Inflammatory macrophage treated with lipopolysaccharide for 1 hour (primary cell): ENCODE results near the gene ICOSLG.
"Not testable (repeated sequence)": the region's sequence is repeated elsewhere in the genome, so short reads cannot be mapped to it uniquely, and the experiment has no call there.

Source experiments
- DNase-seq, 2 donors: peaks; one replicate each; pipeline ENCODE4 v3.0.0-alpha.2; 2020 to 2022

ICOSLG gene, protein sequence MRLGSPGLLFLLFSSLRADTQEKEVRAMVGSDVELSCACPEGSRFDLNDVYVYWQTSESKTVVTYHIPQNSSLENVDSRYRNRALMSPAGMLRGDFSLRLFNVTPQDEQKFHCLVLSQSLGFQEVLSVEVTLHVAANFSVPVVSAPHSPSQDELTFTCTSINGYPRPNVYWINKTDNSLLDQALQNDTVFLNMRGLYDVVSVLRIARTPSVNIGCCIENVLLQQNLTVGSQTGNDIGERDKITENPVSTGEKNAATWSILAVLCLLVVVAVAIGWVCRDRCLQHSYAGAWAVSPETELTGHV

DNA sequence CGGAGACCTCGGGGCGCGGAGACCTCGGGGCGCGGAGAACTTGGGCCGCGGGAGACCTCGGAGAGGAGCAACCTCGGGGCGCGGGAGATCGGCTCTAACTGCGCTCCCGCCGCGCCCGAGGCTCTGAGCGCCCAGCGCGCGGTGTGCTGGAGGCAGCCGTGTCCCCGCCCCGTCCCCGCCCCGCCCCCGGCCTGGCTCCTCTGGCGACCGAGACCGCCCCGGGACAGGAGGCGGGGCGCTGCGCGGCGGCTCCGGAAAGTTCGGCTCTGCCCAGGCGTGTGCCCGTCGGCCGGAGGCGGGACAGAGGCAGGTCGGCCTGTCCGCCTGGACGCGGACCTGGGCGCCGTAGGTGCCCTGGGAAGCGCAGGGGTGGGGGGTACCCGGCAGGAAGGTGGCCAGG lies at the start of gene ICOSLG:
ICOSLG (minus strand) TSS at position 102 of the 400 bp plus-strand sequence. CDS start 126 bp downstream, outside the sequence.
- not testable (repeated sequence) for DNase-seq

DNA sequence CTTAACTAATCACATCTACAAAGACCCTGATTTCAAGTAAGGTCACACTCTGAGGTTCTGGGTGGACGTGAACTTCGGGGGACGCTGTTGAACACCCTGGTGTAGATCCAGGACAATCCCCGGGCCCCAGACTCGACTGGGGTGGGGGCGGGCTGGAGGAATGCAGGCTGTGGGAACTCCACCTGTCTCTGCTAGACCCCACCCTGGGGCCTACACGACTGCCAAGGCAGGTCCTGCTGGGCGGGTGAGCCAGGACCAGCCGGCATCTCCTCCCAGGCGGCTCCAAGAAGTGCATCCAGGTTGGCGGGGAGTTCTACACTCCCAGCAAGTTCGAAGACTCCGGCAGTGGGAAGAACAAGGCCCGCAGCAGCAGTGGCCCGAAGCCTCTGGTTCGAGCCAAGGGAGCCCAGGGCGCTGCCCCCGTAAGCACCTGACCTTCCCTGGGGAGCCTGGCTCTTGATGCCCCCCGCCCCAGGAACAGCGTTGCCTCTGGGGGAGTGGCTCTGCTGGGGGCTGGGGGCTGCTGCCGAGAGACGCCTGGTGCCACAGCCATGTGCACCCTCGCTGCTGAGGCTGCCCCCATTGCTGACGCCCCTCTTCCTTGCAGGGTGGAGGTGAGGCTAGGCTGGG lies 48.8 kb upstream of the ICOSLG start:
- DNase-seq = no peak

DNA sequence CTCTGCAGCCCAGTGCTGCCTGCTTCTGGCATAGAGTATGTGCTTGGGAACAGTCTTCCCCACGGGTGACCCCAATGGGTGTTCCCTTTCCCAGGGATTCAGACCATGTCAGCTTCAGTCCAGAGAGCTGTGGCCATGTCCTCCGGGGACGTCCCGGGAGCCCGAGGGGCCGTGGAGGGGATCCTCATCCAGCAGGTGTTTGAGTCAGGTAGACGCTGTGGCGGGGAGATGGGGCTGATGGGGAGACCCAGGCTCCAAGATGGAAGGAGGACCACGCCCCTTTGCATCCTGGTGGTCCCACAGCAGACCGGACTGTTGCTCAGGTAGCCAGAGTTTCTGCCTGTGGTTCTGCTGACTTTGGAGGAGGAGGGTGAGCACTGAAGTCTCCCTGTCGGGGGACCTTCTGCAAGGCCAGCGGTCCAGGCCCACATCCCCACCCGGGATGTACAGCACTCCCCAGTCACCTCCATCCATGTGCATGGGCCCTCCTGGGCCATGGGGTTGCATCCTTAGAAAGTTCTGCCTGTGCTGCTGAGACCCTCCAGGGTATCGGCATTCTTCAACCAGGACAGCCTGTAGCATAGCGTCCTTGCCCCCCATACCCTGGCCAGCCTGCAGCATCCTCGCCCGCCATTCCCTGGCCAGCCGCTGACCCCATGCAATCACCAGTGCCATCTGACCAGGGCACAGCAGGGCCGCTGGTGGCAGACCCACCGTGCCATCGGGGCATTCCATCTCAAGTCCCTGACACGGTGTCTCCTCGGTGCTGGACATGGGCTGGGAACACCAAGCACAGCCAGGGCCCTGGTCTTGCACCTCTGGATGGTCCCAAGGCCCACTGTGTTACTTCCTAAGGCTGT lies 47.7 kb upstream of the ICOSLG start:
- DNase-seq = no peak

DNA sequence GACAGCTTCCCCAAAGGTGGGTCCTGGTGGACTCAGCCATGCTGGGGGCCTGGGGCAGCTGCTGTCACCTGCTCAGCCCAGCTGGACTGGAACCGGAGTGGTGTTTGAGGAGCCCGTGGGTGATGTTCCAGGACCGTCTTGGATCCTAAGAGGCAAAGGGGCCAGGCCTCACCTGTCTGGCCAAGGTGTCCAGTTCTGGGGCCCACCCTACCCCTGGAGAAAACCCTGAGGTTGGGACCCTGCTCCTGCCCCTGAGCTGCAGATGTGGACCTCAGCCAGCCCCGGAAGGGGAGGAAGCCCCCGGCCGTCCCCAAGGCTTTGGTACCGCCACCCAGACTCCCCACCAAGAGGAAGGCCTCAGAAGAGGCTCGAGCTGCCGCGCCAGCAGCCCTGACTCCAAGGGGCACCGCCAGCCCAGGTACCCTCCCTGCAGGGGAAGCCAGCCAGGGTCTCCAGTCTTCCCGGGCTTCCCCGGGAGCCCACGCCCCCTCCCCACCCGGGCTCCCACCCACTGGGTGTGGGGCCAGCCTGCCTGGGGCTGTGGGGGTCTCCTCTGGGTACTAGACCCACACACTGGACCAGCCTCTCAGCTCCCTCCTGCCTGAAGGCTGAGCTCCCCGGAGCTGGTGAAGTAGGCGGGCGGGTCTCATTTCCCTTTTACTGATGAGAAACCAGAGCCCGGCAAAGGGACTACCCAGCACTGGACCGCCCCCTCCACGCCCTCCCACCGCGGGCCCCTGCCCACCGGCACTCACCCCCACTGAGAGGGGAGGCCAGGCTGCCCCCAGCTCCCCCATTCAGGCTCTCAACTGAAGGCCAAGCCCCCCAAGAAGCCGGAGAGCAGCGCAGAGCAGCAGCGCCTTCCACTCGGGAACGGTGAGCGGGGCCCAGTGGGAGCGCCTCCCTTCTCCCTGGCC lies 46.2 kb upstream of the ICOSLG start:
- DNase-seq = peak in 1 of 2 donors; percentile 34

DNA sequence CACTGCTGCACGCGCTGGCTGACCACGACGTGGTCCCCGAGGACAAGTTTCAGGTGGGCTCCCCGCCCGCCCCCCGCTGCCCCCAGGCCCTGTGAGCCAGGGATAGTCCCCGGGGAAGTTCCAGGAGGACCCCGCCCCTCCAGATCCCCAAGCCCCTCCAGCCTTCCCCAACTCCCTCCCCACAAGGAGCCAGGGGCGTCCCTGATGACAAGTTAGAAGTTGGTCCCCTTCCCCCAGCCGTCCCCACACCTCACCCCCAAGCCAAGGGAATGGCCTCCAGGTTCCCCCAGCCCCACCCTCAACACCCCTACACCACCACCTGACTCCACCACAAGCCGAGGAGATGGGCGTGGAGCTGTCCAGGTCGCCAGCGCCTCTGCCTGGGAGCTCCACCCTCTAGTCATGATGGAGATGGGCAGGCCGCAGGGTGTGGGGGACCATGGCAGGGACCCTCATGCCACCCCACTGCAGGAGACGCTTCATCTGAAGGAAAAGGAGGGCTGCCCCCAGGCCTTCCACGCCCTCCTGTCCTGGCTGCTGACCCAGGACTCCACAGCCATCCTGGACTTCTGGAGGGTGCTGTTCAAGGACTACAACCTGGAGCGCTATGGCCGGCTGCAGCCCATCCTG lies 45.5 kb upstream of the ICOSLG start:
- no peak for DNase-seq

DNA sequence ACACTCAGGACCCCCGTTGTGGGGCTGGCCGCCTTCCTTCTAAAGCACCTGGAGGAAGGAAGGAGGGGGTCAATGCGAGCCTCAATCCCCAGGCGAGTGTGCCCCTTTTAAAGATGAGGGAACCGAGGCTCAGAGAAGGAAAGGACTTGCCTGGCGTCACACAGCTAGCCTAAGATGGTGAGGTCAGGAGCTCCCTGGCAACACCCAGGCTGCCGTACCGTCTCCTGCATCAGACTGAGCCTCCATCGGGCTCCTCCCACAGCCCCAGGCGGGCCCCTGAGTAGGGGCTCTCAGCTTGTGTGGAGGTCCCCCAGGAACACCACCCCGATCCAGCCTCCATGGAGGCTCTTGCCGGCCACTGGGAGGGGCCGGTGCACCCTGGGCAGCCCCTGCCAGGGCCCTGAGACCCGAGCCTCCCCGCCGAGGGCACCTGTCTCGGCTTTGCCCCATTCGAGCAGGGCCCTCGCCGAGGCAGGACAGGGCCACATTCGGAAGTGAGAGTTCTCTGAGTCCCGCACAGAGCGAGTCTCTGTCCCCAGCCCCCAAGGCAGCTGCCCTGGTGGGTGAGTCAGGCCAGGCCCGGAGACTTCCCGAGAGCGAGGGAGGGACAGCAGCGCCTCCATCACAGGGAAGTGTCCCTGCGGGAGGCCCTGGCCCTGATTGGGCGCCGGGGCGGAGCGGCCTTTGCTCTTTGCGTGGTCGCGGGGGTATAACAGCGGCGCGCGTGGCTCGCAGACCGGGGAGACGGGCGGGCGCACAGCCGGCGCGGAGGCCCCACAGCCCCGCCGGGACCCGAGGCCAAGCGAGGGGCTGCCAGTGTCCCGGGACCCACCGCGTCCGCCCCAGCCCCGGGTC lies 44.6 kb upstream of the ICOSLG start, which contains the start of gene AIRE:
AIRE (plus strand) TSS at position 739 of the 855 bp plus-strand sequence. CDS start 131 bp downstream, outside the sequence.
- no peak for DNase-seq

DNA sequence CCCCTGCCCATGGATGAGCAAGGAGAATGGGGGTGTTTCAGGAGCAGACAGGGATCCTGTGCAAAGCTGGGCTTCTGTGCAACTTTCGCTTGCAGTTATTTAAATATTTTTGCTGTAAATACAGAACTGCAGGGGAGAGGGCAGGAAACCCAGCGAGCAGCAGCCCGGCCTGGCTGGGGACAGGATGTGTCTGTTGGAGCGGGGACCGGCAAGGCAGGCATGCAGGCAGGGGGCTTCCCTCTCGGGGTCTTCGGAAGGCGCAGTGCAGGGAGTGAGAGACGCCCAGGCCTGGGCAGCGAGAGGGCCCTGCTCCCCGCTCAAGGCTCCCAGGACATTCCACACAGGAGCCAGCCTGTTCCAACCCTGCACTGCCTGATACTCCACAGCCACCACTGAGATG lies 43.2 kb upstream of the ICOSLG start:
- DNase-seq = no peak

DNA sequence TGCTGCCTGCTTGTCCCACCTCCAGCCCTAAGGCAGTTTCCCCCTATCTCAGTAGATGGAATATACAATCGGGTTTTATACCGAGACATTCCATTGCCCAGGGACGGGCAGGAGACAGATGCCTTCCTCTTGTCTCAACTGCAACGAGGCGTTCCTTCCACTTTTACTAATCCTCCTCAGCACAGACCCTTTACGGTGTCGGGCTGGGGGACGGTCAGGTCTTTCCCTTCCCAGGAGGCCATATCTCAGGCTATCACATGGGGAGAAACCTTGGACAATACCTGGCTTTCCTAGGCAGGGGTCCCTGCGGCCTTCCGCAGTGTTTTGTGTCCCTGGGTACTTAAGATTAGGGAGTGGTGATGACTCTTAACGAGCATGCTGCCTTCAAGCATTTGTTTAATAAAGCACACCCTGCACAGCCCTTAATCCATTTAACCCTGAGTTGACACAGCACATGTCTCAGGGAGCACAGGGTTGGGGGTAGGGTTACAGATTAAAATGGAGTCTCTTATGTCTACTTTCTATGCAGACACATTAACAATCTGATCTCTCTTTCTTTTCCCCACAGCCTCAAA lies 42.6 kb upstream of the ICOSLG start:
- DNase-seq = not testable (repeated sequence)

DNA sequence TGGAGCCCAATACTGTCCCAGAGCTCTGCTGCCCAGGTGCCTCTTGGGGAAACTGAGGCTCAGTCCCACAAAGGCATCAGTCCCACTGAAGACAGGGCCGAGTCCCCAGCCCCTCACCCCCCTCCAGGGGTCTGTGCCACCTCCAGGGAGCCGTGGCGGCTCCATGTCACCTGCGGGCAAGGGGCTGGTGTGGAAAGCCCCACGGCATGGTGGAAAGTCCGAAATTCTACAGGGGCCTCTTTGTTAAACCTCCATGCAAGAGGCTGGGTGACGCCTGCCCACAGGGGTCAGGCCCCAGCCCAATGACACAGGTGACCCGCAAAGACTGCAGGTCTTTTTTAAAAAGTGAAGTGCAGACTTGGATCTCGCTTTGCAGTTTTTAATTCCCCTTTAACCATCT lies 41.6 kb upstream of the ICOSLG start:
- DNase-seq = no peak

DNA sequence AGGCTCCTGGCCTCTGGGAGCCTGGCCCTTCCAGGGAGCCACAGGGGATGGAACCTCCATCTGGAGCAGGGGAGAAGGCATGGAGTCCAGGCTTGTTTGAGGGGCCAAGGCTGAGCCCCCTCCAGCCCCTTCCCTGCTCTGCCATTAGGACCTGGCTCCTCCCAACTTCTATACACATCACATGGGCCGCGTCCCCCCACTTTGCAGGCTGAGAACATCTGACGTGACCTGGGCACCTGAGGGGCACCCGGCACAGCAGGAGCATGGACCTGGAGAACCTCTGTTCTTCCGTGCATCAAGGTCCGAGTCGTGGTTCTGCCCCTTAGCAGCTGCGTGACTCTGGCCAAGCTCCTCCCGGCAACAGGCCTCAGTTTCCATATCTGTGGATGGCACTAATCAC lies 41.1 kb upstream of the ICOSLG start:
- DNase-seq = no peak

DNA sequence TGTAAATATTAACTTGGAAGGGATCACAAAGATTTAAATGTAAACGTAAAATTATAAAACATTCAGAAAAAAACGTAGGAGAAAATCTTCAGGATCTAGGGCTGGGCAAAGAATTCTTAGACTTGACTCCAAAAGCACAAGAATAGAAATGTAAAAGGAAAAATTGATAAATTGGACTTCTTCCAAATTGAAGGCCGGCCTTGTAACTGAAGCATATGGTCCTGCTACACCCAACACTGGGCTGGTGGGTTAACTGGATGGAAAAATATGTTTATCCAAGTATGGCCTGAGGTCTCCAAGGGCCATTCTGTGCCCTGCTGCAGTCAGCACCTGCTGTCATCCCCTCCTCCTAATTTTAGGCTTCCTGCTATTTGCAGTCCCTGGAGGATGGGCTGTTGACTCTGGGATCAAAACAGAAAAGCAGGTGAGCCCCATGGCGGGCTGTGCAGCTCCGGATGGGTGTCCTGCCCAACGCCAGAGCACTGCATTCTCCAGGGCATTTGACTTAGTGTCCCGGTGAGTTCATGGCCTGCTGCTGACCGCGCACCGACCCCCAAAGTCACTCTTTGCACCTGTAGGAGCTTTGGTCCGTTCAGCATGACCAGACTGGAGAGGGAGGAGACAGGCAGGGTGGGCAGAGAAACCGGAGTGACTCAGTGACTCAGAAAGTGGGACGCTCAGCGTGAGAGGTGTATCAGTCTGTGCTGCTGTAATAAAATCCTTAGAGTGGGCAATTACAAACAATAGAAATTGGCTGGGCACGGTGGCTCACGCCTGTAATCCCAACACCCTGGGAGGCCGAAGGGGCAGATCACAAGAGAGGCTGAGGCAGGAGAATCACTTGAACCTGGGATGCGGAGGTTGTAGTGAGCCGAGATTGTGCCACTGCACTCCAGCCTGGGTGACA lies 38.9 kb upstream of the ICOSLG start:
- DNase-seq = no peak

DNA sequence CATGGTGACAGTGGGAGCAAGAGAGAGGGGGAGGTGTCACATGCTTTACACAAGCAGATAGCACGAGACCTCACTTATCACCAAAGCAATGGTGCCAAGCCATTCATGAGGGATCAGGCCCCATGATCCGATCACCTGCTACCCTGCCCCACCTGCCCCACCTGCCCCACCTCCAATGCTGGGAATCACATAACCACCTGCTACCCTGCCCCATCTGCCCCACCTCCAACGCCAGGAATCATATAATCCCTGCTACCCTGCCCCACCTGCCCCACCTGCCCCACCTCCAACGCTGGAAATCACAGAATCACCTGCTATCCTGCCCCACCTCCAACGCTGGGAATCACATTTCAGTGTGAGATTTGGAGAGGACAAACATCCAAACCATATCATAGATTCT lies 34.3 kb upstream of the ICOSLG start:
- DNase-seq = no peak

DNA sequence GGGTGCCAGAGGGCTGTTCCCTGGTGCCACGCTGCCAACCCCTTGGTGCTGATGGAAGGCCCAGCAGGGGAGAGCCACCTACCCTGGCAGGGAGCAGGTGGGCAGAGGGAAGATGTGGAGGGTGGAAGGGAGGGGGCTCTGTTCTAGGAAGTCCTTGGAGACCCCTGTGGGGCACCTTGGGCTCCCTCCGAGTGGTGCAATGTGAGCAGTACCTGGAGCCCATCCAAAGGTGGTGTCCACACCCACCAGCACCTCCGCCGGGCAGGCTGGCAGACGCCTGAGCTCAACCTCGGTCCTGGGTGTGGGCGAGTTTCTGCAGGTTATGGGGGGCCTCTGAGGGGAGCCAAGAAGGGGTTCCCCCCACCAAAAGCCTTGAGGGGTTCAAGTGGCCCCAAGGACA lies 32.3 kb upstream of the ICOSLG start:
- DNase-seq = no peak

DNA sequence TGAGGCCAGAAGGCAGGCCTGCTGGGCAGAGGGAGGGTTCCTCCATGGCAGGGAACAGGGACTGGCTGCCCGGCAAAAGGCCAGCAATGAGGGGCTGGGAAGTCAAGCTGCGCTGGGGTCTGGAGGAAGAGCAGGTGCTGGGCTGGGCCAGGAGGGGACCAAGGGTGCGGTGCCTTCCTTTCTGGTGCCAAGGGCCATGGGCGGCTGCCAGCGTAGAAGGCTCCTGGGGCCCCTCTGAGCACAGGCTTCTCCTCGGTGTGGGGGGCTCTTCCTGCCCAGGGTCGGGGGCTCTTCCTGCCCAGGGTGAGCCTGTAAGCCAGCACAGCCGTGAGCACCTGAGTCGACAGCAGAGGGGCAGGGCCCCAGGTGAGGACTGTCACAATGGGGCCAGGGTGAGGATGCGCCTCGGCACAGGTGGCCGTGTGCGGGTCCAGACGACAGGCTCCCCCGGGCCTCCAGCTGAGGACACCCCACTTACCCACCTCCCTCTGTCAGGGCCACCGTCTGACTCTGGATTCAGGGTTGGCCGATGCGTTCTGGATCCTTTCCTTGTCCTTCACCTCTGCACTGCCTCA lies 31.6 kb upstream of the ICOSLG start:
- DNase-seq = no peak

DNA sequence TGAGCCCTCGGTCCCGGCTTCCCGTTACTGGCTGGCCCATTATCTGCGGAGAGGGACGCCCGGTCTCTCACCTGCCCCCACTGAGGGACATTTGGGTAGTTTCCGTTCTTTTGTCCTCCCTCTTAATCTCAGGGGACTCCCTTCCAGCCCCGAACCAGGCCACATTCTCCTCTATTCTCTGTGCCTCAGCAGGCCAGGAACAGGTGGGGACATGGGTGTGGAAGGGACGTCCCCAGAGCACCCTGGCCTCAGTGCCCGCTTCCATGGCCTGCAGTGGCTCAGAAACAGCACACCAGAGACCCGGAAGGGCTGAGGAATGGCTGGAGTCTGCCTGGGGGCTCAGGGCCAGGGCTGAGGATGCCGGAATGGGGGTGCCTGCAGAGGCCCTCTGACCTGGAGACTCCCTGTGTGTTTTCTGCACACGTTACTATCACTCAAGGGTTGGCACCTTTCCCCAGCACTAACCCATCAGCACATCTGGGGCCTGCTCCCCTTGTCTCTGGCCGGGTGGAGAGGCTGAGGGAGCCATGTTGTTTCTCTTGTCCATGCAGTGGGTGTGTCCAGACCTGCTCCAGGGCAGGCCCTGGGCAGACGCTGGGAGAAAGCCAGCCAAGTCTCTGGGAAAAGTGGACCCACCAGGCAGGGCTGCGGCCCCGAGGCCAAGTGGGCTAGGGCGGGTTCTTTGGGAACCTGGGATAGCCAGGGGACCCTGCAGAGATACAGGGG lies 31.0 kb upstream of the ICOSLG start:
- DNase-seq = no peak

DNA sequence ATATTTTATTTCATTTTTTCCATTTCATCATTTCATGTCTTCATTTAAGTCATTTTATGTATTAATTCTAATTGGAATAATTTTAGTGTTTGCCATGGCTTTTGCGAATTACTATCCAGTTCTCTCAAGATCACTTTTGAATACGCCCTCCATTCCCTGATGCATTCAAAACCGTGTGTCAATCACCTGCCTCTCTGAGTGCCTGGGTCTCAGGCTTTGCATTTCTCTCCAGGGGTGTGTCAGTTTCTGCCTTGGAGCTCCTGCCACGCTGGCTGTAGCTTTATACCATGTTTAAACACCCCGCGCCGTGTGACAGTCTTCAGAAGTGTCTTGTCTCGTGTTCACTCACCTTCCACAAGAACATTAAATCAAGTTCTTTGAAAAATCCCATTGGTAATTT lies 28.3 kb upstream of the ICOSLG start:
- DNase-seq = no peak

DNA sequence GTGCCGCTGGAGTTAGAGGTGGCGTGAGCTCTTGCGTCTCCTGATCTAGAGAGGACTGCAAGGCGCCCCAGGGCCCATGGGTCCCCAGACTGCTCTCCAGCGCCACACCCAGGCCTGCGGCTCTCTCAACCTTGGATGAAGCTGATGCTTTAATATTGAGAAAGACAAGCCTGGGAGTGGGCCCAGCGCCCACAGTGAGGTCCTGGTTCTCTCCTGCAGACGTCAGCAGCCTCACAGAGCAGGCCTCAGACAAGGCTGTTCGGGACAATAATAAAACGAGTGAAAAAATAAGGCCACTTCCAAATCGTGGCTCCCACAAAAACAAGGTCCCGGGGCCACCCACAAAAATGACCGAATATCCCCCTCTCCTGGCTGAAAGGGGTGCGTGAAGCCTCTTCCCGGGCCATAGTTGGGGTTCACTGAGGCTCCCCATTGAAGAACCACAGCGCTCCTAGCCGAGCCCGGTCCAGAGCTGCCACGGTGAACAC lies 27.0 kb upstream of the ICOSLG start:
- peak; percentile 16 to 37 for DNase-seq

DNA sequence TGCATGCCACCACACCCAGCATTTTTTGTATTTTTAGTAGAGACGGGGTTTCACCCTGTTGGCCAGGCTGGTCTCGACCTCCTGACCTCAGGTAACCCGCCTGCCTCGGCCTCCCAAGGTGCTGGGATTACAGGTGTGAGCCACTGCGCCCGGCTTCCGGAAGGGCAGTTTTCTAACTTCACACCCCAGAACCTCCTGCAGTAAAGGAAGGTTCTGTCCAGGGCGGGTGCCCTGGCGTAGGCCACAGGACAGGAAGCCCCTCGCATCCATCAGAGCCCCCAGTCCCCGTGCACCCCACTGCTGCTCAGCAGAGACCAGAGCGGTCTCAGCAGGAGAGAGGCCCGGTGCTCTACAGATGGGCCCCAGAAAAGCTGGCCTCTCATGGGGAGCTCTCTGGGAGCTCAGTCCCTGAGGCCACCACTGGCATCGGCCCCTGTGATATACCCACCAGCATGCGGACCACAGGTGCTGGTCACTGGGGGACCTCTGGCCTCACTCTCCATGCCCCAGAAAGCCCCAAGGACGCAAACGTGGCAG lies 25.1 kb upstream of the ICOSLG start:
- no peak for DNase-seq
